Measurements from ENCODE around the gene CDH23. TPM values are rescaled to one million over a fixed set of nuclear protein-coding genes. Genes with fewer than 3 reads are reported as not detected.

CDH23 gene
- polyA plus RNA-seq, 2 of the 4 experiments (the other 2 are of a cell fraction): 1.1 to 2.3 TPM

DNA sequence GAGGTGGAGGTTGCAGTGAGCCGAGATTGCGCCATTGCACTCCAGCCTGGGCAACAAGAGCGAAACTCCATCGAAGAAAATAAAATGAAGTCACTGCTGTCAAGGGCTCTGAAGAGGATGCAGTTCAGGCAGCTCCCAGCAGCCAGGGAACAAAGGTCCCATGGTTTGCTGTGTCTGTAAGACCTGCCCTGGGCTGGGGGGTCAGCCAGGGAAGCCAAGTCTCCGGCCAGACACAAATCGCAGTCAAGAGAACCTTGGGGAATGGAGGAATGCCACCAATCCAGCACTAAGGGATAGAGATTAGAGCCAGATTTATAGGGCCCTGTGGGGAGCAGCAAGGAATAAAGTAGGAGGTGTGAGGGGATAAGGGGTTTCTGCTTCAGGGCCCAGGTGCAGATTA is 405.5 kb downstream of the CDH23 start (continued):
- TF ChIP-seq SMC3 (IDR thresholded peaks at IDR 0.05) (no peak), RFX5 (IDR thresholded peaks at IDR 0.05) (no peak), TFCP2L1 (CRISPR knock-in tag; IDR thresholded peaks at IDR 0.05) (no peak), POLR2AphosphoS2 (conservative IDR thresholded peaks at IDR 0.05; ENCODE audit: low read length) (no peak), MYC (IDR thresholded peaks at IDR 0.05; ENCODE audit: borderline replicate concordance, low read length) (no peak), PHF8 (IDR thresholded peaks at IDR 0.05; ENCODE audit: borderline replicate concordance, low read depth) (no peak), HOXB13 (CRISPR knock-in tag; IDR thresholded peaks at IDR 0.05; ENCODE audit: low read depth) (no peak), CHD2 (IDR thresholded peaks at IDR 0.05; ENCODE audit: low read length, partially characterized antibody) (no peak), MAX (IDR thresholded peaks at IDR 0.05) (no peak), ZSCAN20 (CRISPR knock-in tag; IDR thresholded peaks at IDR 0.05) (no peak)
- TF ChIP-seq, protein P1, sequence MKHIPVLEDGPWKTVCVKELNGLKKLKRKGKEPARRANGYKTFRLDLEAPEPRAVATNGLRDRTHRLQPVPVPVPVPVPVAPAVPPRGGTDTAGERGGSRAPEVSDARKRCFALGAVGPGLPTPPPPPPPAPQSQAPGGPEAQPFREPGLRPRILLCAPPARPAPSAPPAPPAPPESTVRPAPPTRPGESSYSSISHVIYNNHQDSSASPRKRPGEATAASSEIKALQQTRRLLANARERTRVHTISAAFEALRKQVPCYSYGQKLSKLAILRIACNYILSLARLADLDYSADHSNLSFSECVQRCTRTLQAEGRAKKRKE (CRISPR knock-in tag; IDR thresholded peaks at IDR 0.05; ENCODE audit: low read depth): no peak

DNA sequence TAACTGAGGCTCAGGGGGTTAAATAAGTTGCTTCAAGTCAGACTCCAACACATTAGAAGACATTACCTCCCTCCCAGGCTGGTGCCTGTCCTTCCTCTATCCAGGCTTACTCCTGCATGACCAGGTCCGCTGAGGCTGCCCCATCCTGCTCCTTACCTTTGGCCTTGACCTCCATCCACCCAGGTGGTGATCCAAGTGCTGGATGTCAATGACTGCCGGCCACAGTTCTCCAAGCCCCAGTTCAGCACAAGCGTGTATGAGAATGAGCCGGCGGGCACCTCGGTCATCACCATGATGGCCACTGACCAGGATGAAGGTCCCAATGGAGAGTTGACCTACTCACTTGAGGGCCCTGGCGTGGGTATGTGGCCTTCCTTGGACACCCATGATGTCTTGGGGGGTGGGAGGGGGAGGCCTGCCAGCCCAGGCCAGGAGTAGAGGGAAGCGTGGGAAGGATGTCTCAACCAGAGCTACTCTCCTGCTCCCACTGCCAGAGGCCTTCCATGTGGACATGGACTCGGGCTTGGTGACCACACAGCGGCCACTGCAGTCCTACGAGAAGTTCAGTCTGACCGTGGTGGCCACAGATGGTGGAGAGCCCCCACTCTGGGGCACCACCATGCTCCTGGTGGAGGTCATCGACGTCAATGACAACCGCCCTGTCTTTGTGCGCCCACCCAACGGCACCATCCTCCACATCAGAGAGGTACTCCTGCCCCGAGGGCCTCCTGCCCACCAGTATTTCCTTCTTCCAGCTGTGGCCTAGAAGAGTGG is 406.2 kb downstream of the CDH23 start:
- ChIA-PET POLR2A (no interaction called here), CTCF (interaction anchor here (0.6 to 4.7 kb wide), 4 partner anchors 9 to 898 kb away, joined by 3 to 20 read pairs (median 6); no protein-coding TSS in a partner anchor)
- TF ChIP-seq EHMT2 (IDR thresholded peaks at IDR 0.05; ENCODE audit: low read depth): no peak
- no peak for TF ChIP-seq CEBPB (IDR thresholded peaks at IDR 0.05)
- WGBS (ENCODE audit: missing lambda C conversion rate): 78% methylated on average over 16 of the region's 18 CpGs
- Histone ChIP-seq H3K9me3 (no peaks in the 10 kb centered on the region), H3K4me3 (no peak overlapping the region), H3K27ac (no peak overlapping the region), H3K4me1 (peaks cover 7% of the 10 kb centered on the region; the same call in 1 of the 3 replicates), H3K4me2 (no peak overlapping the region)
- DNase-seq (ENCODE audit: low read depth in 1 of 2, low spot score in 1 of 2): no peak
- FAIRE-seq: no peak
- ATAC-seq: no peak

- CTCF ChIA-PET: interaction anchor here (1.0 to 4.7 kb wide), 4 partner anchors 31 to 489 kb away, joined by 4 to 20 read pairs (median 6); partner anchors contain the start of gene VSIR
- no peak for ATAC-seq
- H3K27ac ChIP-seq: no peak overlapping the region
- H3K9me3 ChIP-seq: no peaks in the 10 kb centered on the region
- WGBS (ENCODE audit: missing lambda C conversion rate): 44% methylated on average over 4 of the region's 4 CpGs
- no peak for FAIRE-seq
- no peak overlapping the region for H3K4me2 ChIP-seq
- TF ChIP-seq, protein P2, sequence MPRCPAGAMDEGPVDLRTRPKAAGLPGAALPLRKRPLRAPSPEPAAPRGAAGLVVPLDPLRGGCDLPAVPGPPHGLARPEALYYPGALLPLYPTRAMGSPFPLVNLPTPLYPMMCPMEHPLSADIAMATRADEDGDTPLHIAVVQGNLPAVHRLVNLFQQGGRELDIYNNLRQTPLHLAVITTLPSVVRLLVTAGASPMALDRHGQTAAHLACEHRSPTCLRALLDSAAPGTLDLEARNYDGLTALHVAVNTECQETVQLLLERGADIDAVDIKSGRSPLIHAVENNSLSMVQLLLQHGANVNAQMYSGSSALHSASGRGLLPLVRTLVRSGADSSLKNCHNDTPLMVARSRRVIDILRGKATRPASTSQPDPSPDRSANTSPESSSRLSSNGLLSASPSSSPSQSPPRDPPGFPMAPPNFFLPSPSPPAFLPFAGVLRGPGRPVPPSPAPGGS (IDR thresholded peaks at IDR 0.05): no peak
- TF ChIP-seq CBX2 (IDR thresholded peaks at IDR 0.05; ENCODE audit: borderline replicate concordance, low read depth): no peak
- no peak overlapping the region for H3K4me3 ChIP-seq
- DNase-seq (ENCODE audit: low read depth in 1 of 2, low spot score in 1 of 2): no peak
- H3K4me1 ChIP-seq: peaks cover 7% of the 10 kb centered on the region; the same call in 1 of the 3 replicates
- POLR2A ChIA-PET: no interaction called here
These were observed 407.4 kb downstream of the CDH23 start for GRCh38 chr10:71804077-71804476.

DNA sequence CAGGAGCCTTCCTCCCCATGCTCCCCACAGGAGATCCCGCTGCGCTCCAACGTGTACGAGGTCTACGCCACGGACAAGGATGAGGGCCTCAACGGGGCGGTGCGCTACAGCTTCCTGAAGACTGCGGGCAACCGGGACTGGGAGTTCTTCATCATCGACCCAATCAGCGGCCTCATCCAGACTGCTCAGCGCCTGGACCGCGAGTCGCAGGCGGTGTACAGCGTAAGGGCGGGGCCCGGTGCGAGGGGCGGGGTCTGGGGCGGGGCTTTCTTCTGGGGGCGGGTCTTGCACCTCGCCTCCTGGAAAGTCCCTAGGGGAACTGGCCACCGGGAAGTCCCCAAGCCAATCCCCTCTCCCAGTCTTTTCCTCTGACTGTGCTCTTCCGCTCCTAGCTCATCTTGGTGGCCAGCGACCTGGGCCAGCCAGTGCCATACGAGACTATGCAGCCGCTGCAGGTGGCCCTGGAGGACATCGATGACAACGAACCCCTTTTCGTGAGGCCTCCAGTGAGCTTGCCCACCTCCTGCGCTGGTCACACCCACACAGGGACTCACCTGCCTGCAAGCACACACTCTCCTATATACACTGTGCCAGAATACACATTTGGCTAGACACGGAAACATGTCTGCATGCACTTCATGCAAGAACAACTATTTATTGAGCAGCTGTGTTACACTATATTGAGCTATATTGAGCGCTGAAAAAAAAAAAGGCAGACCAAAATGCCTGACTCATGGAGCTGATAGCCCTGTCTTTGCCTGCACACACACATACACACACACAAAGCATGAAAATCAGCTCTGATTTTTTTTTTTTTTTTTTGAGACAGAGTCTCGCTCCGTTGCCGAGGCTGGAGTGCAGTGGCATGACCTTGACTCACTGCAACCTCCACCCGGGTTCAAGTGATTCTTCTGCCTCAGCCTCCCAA is 409.3 kb downstream of the CDH23 start:
- FAIRE-seq: no peak
- Histone ChIP-seq H3K27ac (no peak overlapping the region), H3K4me1 (no peaks in the 10 kb centered on the region), H3K4me3 (no peak overlapping the region), H3K9me3 (no peaks in the 10 kb centered on the region), H3K4me2 (no peak overlapping the region)
- peak; percentile 5 to 27; a peak in 5 of 6 replicates for ATAC-seq
- ChIA-PET CTCF (interaction anchor here (0.9 to 4.7 kb wide), 8 partner anchors 10 to 491 kb away, joined by 3 to 20 read pairs (median 6); partner anchors contain the start of genes SLC29A3 and VSIR), POLR2A (interaction anchor here (1.1 kb wide), 1 partner anchor 32 kb away, joined by 3 read pairs; no protein-coding TSS in a partner anchor)
- 68% methylated on average over 28 of the region's 41 CpGs for WGBS (ENCODE audit: missing lambda C conversion rate)
- DNase-seq (ENCODE audit: low read depth in 1 of 2, low spot score in 1 of 2): peak in 1 of 2 experiments; percentile 22
- TF ChIP-seq, protein P3, sequence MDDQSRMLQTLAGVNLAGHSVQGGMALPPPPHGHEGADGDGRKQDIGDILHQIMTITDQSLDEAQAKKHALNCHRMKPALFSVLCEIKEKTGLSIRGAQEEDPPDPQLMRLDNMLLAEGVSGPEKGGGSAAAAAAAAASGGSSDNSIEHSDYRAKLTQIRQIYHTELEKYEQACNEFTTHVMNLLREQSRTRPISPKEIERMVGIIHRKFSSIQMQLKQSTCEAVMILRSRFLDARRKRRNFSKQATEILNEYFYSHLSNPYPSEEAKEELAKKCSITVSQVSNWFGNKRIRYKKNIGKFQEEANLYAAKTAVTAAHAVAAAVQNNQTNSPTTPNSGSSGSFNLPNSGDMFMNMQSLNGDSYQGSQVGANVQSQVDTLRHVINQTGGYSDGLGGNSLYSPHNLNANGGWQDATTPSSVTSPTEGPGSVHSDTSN (IDR thresholded peaks at IDR 0.05): no peak
- TF ChIP-seq FOSL2 (IDR thresholded peaks at IDR 0.05): no peak
- TF ChIP-seq FOSL2 (CRISPR knock-in tag; IDR thresholded peaks at IDR 0.05): no peak
- TF ChIP-seq HOXB13 (CRISPR knock-in tag; IDR thresholded peaks at IDR 0.05; ENCODE audit: low read depth): no peak
- TF ChIP-seq NR3C1 (IDR thresholded peaks at IDR 0.05): no peak
- no peak for TF ChIP-seq EP300 (IDR thresholded peaks at IDR 0.05)
- TF ChIP-seq KDM1A (IDR thresholded peaks at IDR 0.05; ENCODE audit: low read depth): no peak
- no peak for TF ChIP-seq REST (IDR thresholded peaks at IDR 0.05)
- no peak for TF ChIP-seq PHF8 (IDR thresholded peaks at IDR 0.05; ENCODE audit: borderline replicate concordance, low read depth)

All from A549 (cell line).